ENCODE results near the gene MMD. TPM values are rescaled to one million over a fixed set of nuclear protein-coding genes. Genes with fewer than 3 reads are reported as not detected.

MMD gene
- total RNA-seq, 1 donor from 2014 or later = 22.3 TPM

DNA sequence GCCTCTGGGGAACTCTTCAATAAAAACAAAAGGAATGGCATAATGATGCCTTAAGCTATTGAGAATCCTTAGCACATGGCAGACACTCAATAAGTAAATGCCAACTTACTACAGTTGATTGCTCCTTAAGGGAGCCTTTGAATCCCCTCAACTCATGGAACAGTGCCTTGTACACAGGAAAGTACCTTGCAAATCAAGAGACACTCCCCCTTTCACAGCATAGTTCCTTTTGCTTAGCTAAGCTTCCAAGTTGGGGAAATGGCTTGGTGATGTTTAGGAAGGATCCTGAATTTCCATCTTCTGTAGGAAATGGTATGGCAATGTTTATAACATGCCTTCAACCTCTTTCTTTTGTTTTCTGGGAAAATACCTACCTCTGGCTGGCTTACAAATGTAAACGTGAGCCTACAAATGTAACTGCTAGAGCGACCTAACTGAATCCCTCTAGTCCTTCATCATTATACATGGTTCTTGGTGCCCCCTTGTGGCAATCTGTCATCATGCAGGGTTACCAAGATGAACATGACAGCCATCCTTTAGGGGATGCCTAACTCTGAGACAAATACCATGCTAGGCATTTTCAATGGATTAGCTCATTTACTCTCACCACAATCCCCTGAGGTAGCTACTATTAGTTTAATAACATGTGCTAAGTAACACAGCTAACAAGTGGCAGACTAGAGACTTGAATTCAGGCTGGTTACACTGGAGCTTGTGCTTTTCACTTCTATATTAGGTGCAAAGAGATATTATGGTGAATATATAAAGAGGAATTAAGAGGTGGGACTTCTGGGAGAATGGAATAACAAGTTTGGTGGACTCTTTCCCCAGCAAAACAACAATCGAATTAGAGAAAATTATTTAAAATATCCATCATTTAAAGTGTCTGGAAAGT is 65.0 kb downstream of the MMD start:
- Histone ChIP-seq H3K4me3 (ENCODE audit: low read depth, low read length) (no peak overlapping the region), H3K36me3 (ENCODE audit: control insufficient read depth, insufficient read depth, low read length) (no peaks in the 10 kb centered on the region), H3K27me3 (ENCODE audit: control insufficient read depth, insufficient read depth, low read length) (no peaks in the 10 kb centered on the region)
- TF ChIP-seq, protein P1, sequence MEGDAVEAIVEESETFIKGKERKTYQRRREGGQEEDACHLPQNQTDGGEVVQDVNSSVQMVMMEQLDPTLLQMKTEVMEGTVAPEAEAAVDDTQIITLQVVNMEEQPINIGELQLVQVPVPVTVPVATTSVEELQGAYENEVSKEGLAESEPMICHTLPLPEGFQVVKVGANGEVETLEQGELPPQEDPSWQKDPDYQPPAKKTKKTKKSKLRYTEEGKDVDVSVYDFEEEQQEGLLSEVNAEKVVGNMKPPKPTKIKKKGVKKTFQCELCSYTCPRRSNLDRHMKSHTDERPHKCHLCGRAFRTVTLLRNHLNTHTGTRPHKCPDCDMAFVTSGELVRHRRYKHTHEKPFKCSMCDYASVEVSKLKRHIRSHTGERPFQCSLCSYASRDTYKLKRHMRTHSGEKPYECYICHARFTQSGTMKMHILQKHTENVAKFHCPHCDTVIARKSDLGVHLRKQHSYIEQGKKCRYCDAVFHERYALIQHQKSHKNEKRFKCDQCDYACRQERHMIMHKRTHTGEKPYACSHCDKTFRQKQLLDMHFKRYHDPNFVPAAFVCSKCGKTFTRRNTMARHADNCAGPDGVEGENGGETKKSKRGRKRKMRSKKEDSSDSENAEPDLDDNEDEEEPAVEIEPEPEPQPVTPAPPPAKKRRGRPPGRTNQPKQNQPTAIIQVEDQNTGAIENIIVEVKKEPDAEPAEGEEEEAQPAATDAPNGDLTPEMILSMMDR (IDR thresholded peaks at IDR 0.05; ENCODE audit: insufficient read depth, low read length, poor library complexity, severe bottlenecking) = peak; percentile 76
- DNase-seq (ENCODE audit: low read depth) = peak; percentile 26

DNA sequence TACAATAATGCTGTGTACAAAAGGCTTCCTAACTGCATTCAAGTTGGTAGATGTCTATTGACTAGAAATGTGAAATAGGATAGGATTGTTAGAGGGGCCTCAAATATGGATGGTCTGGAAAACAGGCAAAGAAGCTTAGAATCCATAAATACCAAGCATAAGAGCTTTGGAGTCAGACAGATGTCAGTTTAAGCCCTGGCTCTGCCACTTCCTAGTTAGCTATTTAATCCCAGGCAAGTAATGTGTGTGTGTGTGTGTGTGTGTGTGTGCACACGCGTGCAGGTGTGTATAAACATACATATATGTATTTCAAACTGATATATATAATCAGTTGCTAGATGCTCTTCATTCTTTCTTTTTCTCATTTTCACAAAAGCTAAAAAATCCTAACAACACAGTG is 66.7 kb downstream of the MMD start:
- Histone ChIP-seq H3K36me3 (ENCODE audit: control insufficient read depth, insufficient read depth, low read length) (no peaks in the 10 kb centered on the region), H3K4me3 (ENCODE audit: low read depth, low read length) (no peak overlapping the region), H3K27me3 (ENCODE audit: control insufficient read depth, insufficient read depth, low read length) (no peaks in the 10 kb centered on the region)
- no peak for DNase-seq (ENCODE audit: low read depth)
- TF ChIP-seq, protein P1 (IDR thresholded peaks at IDR 0.05; ENCODE audit: insufficient read depth, low read length, poor library complexity, severe bottlenecking) = no peak

DNA sequence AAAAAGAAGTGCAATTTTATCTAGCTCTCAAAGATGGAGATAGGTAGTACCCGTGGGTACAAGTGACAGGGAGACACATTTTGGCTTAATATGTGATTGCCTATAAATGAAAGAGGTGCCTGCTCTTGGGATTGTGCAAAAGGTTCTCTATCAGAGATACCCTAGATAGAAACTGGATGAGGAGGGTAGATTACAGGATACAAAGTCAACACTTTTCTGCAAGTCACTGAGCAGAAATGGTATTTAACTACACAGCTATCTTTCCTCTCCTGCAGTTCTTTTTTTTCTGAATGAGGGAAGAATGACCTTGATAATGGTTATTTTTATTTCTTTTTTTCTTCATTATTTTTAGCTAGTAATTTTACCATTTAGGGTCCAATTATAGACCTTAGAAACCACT is 67.6 kb downstream of the MMD start:
- H3K4me3 ChIP-seq (ENCODE audit: low read depth, low read length) = no peak overlapping the region
- H3K36me3 ChIP-seq (ENCODE audit: control insufficient read depth, insufficient read depth, low read length) = no peaks in the 10 kb centered on the region
- TF ChIP-seq, protein P1 (IDR thresholded peaks at IDR 0.05; ENCODE audit: insufficient read depth, low read length, poor library complexity, severe bottlenecking) = no peak
- no peaks in the 10 kb centered on the region for H3K27me3 ChIP-seq (ENCODE audit: control insufficient read depth, insufficient read depth, low read length)
- no peak for DNase-seq (ENCODE audit: low read depth)

DNA sequence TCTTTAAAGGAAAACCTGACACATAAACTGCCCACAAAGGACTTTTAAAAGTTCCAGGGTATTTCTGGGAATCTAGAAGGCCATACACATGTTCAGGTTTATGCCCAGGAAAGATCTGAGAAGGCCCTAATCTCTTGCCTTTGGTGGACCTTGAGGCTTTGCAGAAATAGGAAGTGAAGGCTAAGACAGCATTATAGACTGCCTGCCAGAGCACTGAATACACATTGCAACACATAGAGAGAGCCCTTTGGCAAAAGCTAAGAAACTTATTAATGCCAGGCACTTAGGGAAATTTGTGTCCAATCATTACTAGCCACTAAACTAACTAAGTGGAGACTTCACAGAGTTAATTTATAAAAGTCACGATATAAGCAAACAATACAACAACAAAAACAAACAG is 70.4 kb downstream of the MMD start:
- Histone ChIP-seq H3K4me3 (ENCODE audit: low read depth, low read length) (no peak overlapping the region), H3K27me3 (ENCODE audit: control insufficient read depth, insufficient read depth, low read length) (no peaks in the 10 kb centered on the region), H3K36me3 (ENCODE audit: control insufficient read depth, insufficient read depth, low read length) (no peaks in the 10 kb centered on the region)
- no peak for DNase-seq (ENCODE audit: low read depth)
- TF ChIP-seq, protein P1 (IDR thresholded peaks at IDR 0.05; ENCODE audit: insufficient read depth, low read length, poor library complexity, severe bottlenecking) = no peak

DNA sequence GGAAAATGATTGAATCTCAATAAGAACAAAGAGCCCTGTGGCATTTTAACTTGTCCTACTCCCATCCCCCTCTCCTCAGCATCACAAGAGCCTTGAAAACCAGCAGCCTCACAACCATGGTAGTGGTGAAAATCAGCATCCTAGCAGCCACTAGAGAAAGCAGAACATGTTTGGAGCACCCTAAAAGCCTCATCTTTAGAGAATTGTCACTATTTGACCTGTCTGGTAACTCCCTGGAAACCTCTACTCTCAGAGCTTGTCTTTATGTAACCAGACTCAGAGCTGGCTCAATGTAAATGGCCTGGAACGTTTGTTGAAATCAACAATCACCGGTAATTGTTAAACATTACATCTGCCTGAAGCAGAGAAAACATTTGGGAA is 70.8 kb downstream of the MMD start:
- no peaks in the 10 kb centered on the region for H3K27me3 ChIP-seq (ENCODE audit: control insufficient read depth, insufficient read depth, low read length)
- H3K4me3 ChIP-seq (ENCODE audit: low read depth, low read length) = no peak overlapping the region
- TF ChIP-seq, protein P1 (IDR thresholded peaks at IDR 0.05; ENCODE audit: insufficient read depth, low read length, poor library complexity, severe bottlenecking) = no peak
- H3K36me3 ChIP-seq (ENCODE audit: control insufficient read depth, insufficient read depth, low read length) = no peaks in the 10 kb centered on the region
- no peak for DNase-seq (ENCODE audit: low read depth)
